SK-N-MC (cell line): ENCODE measurements around the gene GLB1L3.

ENCODE experiments used
- EZH2 ChIP-seq: fragments of 200-600 bp; sonication (generic); IDR thresholded peaks from one replicate; pipeline ENCODE4 v1.6.1; 2017; ENCODE audit warnings: antibody characterized with exemption
- POLR2AphosphoS5 ChIP-seq: IDR thresholded peaks from 2 replicates; pipeline ENCODE4 v1.6.1; 2012; ENCODE audit warnings: mild to moderate bottlenecking, low read depth, low read length, borderline replicate concordance

DNA sequence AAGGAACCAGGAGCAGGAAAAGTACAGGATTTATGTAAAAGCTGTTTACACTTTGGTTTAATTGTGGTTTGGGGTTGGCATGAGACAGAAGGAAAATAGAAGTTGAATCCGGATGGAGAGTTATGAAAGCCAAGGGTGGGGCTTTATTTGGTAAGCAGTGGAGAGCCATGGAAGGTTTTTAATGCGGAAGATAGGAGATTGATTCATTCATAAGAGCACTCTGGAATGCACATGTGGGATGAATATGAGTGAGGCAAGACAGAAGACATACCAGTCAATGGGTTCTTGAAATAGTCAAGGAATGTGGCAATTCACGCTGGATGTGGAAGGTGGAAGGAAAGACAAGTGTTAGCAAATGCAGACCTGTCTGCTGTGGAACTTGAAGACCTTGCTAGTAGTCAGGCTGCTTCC, 9.3 kb upstream of the GLB1L3 start:
- TF ChIP-seq POLR2AphosphoS5: no peak
- no peak for TF ChIP-seq EZH2
